ENCODE results near the gene GPSM1. TPM values are rescaled to one million over a fixed set of nuclear protein-coding genes. Genes with fewer than 3 reads are reported as not detected.

Gene GPSM1
- total RNA-seq, 1 donor, result 48.5 TPM

DNA sequence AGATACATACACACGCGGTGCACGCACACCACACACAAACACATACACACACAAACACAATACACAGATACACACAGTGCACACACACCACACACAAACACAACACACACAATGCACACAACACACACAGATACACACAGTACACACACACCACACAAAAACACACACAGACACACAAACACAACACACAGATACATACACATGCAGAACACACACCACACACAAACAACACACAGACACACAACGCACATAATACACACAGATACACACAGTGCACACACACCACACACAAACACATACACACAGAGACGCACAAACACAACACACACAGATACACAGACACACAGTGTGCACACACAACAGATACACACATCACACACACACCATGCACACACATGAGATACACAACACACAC is 17.5 kb upstream of the GPSM1 start:
- H3K4me3 ChIP-seq (ENCODE audit: low read depth, low read length), result no peak overlapping the region
- DNase-seq (ENCODE audit: low read depth), result no peak
- TF ChIP-seq, protein P1, sequence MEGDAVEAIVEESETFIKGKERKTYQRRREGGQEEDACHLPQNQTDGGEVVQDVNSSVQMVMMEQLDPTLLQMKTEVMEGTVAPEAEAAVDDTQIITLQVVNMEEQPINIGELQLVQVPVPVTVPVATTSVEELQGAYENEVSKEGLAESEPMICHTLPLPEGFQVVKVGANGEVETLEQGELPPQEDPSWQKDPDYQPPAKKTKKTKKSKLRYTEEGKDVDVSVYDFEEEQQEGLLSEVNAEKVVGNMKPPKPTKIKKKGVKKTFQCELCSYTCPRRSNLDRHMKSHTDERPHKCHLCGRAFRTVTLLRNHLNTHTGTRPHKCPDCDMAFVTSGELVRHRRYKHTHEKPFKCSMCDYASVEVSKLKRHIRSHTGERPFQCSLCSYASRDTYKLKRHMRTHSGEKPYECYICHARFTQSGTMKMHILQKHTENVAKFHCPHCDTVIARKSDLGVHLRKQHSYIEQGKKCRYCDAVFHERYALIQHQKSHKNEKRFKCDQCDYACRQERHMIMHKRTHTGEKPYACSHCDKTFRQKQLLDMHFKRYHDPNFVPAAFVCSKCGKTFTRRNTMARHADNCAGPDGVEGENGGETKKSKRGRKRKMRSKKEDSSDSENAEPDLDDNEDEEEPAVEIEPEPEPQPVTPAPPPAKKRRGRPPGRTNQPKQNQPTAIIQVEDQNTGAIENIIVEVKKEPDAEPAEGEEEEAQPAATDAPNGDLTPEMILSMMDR (IDR thresholded peaks at IDR 0.05; ENCODE audit: insufficient read depth, low read length), result no peak

DNA sequence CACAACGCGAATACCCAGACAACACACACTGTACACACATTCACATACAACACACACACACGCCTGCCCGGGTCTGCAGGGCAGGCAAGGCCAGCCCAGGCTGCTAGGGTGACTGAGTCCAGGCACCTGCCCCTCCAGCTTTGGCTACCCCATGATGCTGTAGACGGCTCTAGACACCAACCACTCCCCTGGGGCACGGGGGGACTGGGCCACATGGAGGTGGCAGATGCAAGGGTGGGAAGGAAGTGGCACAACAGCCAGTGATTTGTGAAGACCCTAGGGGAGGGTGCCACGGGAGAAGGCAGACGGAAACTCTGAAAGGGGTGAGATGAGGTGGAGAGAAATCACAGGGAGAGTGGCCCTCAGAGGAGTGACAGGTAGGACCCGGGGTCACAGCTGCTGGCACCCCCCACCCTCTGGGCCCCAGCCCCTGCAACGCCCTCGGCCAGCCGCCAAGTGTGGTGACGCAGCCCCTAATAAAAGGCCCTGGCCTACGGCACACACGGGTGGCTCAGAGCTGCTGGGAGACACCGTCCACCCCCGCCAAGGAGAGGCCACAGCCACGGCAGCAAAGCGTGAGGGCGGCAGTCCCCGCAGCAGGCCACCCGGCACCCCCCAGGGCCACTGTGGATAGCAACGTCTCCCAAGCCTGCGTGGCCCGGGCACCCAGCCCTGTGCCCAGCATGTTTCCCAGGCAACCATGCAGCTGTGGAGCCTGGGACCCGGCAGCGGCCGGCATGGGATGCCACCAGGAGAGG is 16.9 kb upstream of the GPSM1 start:
- TF ChIP-seq, protein P1 (IDR thresholded peaks at IDR 0.05; ENCODE audit: insufficient read depth, low read length), result no peak

DNA sequence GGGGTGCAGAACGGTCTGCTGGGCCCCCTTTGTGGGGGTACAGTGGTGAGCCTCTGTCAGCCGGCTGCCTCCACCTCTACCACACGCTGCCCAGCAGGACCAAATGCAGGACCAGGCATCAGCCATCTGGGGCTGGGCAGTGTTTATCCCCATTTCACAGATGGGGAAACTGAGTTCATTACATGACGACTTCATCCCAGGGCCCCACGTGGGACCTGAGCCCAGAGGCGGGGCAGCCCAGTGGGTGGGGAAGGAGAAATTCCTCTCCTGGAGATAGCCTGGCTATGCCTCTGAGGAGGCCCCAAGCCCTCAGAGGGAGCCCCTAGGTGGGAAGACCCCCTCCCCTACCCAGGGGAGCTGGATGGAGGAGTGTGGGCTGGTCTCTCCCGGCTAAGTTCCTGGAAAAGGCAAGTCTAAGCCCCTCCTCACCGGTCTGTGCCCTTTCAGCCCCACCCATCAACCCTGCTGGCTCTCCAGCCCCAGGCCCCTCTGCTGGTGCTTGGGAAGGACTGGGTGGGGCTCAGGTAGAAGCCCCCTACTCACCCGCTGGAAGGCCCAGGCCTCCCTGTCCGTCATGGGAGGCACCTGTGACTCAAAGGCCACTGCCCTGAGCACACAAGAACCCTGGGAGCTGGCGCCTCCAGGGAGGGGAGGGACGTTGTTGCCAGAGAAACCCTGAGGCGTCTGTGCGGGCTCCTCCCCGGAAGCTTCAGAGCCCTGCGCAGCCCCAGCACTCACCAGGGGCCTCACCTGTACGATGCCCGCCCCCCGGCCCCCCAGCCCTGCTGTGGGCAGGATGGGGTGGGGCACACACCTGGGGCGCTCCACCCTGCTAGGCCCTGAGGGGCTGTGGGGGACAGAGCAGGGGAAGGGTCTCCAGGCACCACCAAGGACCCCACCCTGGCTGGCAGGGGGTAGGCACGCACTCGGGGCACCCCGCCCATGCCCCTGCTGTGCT is 16.0 kb upstream of the GPSM1 start:
- no peak for DNase-seq (ENCODE audit: low read depth)
- H3K4me3 ChIP-seq (ENCODE audit: low read depth, low read length), result no peak overlapping the region
- TF ChIP-seq, protein P1 (IDR thresholded peaks at IDR 0.05; ENCODE audit: insufficient read depth, low read length), result no peak

More for the DNA sequence above, 16.9 kb upstream of the GPSM1 start:
- no peak for DNase-seq (ENCODE audit: low read depth)
- no peak overlapping the region for H3K4me3 ChIP-seq (ENCODE audit: low read depth, low read length)

DNA sequence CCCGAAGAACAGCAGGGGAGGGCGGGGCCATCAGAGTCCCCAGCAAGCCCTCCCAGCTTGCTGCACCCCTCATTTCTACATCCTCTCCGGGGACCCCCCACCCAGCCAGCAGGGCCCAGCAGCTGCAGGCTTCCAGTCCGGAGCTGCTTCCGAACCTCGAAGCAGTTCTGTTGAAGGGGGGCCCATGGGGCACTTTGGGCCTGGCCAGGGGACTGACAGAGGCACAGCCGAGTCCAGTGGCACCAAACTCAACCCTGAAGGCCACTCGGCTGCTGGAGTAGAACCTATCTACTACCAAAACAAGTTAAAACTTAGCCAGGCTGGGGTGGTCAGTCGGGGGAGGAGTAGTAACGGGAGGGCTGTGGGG is 15.3 kb upstream of the GPSM1 start:
- DNase-seq (ENCODE audit: low read depth), result no peak
- TF ChIP-seq, protein P1 (IDR thresholded peaks at IDR 0.05; ENCODE audit: insufficient read depth, low read length), result no peak
- no peak overlapping the region for H3K4me3 ChIP-seq (ENCODE audit: low read depth, low read length)

DNA sequence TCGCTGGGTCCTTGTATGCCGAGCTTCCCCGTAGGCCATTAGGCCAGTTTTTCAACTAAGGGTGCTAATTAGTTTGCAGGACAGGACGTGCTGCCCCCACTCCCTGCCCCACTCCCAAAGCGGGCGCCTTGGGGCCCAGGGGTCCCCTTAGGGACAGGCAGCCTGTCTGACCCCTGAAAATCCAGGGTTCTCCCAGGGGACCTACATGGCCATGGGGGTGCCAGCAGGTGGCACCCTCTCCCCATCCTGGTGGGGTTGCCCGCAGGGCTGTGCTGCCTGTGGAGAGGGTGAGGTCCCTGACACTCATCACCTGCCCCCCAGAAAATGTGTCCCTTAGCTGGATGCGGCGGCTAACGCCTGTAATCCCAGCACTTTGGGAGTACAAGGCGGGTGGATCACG is 14.9 kb upstream of the GPSM1 start:
- H3K4me3 ChIP-seq (ENCODE audit: low read depth, low read length), result no peak overlapping the region
- TF ChIP-seq, protein P1 (IDR thresholded peaks at IDR 0.05; ENCODE audit: insufficient read depth, low read length), result peak; percentile 60
- peak; percentile 44 for DNase-seq (ENCODE audit: low read depth)

DNA sequence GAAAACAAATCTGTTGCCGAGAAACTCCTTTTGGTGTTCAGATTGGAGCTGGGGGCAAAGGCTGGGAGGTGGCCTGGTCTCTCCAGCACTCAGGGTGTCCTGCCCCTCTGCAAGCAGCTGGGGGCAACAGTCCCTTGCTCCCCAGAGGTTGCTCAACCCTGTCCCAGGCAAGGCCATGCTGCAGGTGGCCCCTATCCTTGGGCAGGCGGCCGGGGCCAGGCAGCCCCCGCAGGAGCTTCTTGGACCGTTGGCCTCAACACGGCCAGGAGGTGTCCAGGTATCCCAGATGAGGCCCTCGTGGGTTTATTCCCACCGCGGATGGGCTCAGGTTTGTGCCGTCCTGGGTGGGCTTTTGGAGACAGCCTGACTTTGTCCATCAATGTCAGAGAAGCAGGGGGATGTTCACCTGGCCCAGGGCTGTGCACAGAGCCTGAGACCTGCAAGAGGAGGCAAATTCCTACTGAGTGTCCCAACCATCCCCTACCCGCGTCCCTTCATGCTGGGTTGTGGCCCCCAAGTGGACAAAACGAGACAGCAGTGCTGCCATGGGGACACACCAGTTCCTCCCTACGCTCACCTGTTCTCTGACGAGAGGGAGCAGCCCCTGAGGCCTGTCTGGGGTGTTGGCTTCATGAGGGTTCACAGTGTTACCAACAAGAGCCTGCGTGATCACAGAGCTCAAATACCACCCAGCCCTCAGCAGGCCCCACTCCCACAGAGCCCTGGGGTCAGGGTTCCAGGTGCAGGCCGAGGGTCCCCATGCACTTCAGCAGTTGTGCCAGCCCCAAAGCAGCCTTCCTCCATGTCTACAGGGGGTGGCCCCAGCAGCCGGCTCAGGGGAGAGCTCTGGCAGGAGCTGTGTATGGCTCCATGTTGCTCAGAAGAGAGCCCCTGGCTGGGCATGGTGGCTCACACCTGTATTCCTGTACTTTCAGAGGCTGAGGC is 14.0 kb upstream of the GPSM1 start:
- no peak overlapping the region for H3K4me3 ChIP-seq (ENCODE audit: low read depth, low read length)
- TF ChIP-seq, protein P1 (IDR thresholded peaks at IDR 0.05; ENCODE audit: insufficient read depth, low read length), result no peak
- no peak for DNase-seq (ENCODE audit: low read depth)
